OCI-LY3 (cell line): ENCODE results near the gene TRMT1L.

Experiments
- CTCF ChIP-seq: fragments of 200-600, 300-600 bp; sonication (generic); IDR thresholded peaks from 2 replicates; pipeline ENCODE4 v1.5.1; 2014; ENCODE audit warnings: antibody characterized with exemption, low read length, low read depth
- EZH2phosphoT487 ChIP-seq: fragments of 200-600 bp; shearing (Covaris generic); IDR thresholded peaks from 2 replicates; pipeline ENCODE4 v1.6.1; 2018; ENCODE audit warnings: antibody characterized with exemption, mixed run types, low read depth

- no peak for TF ChIP-seq CTCF
- no peak for TF ChIP-seq EZH2phosphoT487
These were observed 72.9 kb downstream of the TRMT1L start for GRCh38 chr1:185083818-185084217.
